ENCODE results near the gene CREG1.

GRCh38 chr1:167587342-167587741 is 33.8 kb upstream of the CREG1 start:
- no peak for TF ChIP-seq CTCF (conservative IDR thresholded peaks at IDR 0.05; ENCODE audit: low read depth in 2 of 2)
- no peak for TF ChIP-seq REST (IDR thresholded peaks at IDR 0.05; ENCODE audit: unreplicated experiment)

All from GM23338 (cell line).